Measurements from ENCODE around the gene S100A14.
A peak's percentile ranks its signal among the peaks of the same experiment; 100 is the strongest.

GRCh38 chr1:153616917-153617311 is 789 bp upstream of the S100A14 start:
- no peak for TF ChIP-seq CTCF (IDR thresholded peaks at IDR 0.05)
- TF ChIP-seq POLR2A (IDR thresholded peaks at IDR 0.05) = peak in 1 of 2 donors; percentile 19
